IMR-90 (cell line): ENCODE measurements around the gene ACTBL2. TPM values are rescaled to one million over a fixed set of nuclear protein-coding genes. Genes with fewer than 3 reads are reported as not detected.

Experiments used
- ATAC-seq: fragments of 200-7000 bp; cut with Tn5 transposase; 2 replicates; pipeline ENCODE4 v1.9.1; 2020; ENCODE audit warnings: low read depth, mild to moderate bottlenecking, moderate library complexity
- BruUV-seq: library from RNA; stranded (reverse); fragments of 400-500 nt; replicated peaks from 2 replicates; lab custom pipeline; 2021; lab: Mats Ljungman, UMichigan
- CTCF ChIA-PET: fragments of 300-600 bp; formaldehyde crosslinking; extraction: SDS; loops from one replicate; lab custom pipeline; 2021; ENCODE audit warnings: antibody characterized with exemption; lab: Yijun Ruan, JAX
- POLR2A ChIA-PET: fragments of 300-600 bp; sonication (Branson Sonifier 250); formaldehyde crosslinking; loops from one replicate; lab custom pipeline; 2022; ENCODE audit warnings: antibody characterized with exemption; ENCODE audit not compliant: unreplicated experiment; lab: Charles Lee
- DNase-seq: peaks from one replicate; pipeline ENCODE4 v3.0.0; 2013
- H2AFZ ChIP-seq: replicated peaks from 2 replicates; pipeline ENCODE3; 2013; ENCODE audit warnings: low read length, mild to moderate bottlenecking; ENCODE audit not compliant: poor library complexity
- H2AK5ac ChIP-seq: 2 replicates; pipeline ENCODE4 v1.6.1; 2013; ENCODE audit warnings: low read depth, low read length, inconsistent platforms
- H2AK9ac ChIP-seq: replicated peaks from 2 replicates; pipeline ENCODE3; 2013; ENCODE audit warnings: mild to moderate bottlenecking, low read depth, low read length, moderate library complexity; ENCODE audit not compliant: poor library complexity
- H2BK120ac ChIP-seq: 2 replicates; pipeline ENCODE4 v1.6.1; 2013; ENCODE audit warnings: low read depth, low read length, inconsistent platforms
- H2BK15ac ChIP-seq: 3 replicates; pipeline ENCODE4 v1.6.1; 2013; ENCODE audit warnings: low read depth, low read length, inconsistent platforms
- H2BK20ac ChIP-seq: 2 replicates; pipeline ENCODE4 v1.6.1; 2013; ENCODE audit warnings: low read depth, mild to moderate bottlenecking, inconsistent platforms, low read length, moderate library complexity
- H2BK5ac ChIP-seq: 2 replicates; pipeline ENCODE4 v1.6.1; 2013; ENCODE audit warnings: mild to moderate bottlenecking, low read depth, low read length, inconsistent platforms; ENCODE audit not compliant: poor library complexity, severe bottlenecking
- H3K14ac ChIP-seq: replicated peaks from 2 replicates; pipeline ENCODE4 v1.6.1; 2013; ENCODE audit warnings: low read depth, low read length, inconsistent platforms
- H3K18ac ChIP-seq: 2 replicates; pipeline ENCODE4 v1.6.1; 2013; ENCODE audit warnings: low read depth, low read length, control low read depth
- H3K23ac ChIP-seq: 2 replicates; pipeline ENCODE4 v1.6.1; 2013; ENCODE audit warnings: low read depth, low read length, inconsistent platforms
- H3K27ac ChIP-seq: 2 replicates; pipeline ENCODE4 v1.5.1; 2013; ENCODE audit warnings: mild to moderate bottlenecking, control low read depth, low read length; ENCODE audit not compliant: insufficient read depth
- H3K27me3 ChIP-seq: 2 replicates; pipeline ENCODE4 v1.6.1; 2013; ENCODE audit warnings: low read length; ENCODE audit not compliant: control insufficient read depth, insufficient read depth
- H3K36me3 ChIP-seq: 2 replicates; pipeline ENCODE4 v1.6.1; 2013; ENCODE audit warnings: low read length, mixed read lengths; ENCODE audit not compliant: control insufficient read depth, insufficient read depth
- H3K4ac ChIP-seq: 2 replicates; pipeline ENCODE4 v1.6.1; 2013; ENCODE audit warnings: low read depth, low read length, inconsistent platforms
- H3K4me1 ChIP-seq: 2 replicates; pipeline ENCODE4 v1.6.1; 2013; ENCODE audit warnings: low read length, mixed read lengths; ENCODE audit not compliant: control insufficient read depth, insufficient read depth
- H3K4me2 ChIP-seq: 2 replicates; pipeline ENCODE4 v1.6.1; 2013; ENCODE audit warnings: low read depth, mild to moderate bottlenecking, control low read depth, low read length, moderate library complexity
- H3K4me3 ChIP-seq: 2 replicates; pipeline ENCODE4 v1.5.1; 2013; ENCODE audit warnings: low read depth, mild to moderate bottlenecking, control low read depth, low read length, moderate library complexity; ENCODE audit not compliant: insufficient read depth
- H3K56ac ChIP-seq: 2 replicates; pipeline ENCODE4 v1.6.1; 2013; ENCODE audit warnings: low read length, inconsistent platforms; ENCODE audit not compliant: insufficient read depth; ENCODE audit errors: extremely low read depth
- H3K79me1 ChIP-seq, 2 experiments: 2 replicates each; pipeline ENCODE4 v1.6.1; 2013; ENCODE audit warnings: low read length in 2 of 2, inconsistent platforms in 1 of 2, low read depth in 1 of 2
- H3K9ac ChIP-seq: 2 replicates; pipeline ENCODE4 v1.6.1; 2013; ENCODE audit warnings: low read depth, low read length, control low read depth
- H3K9me1 ChIP-seq: 2 replicates; pipeline ENCODE4 v1.6.1; 2013; ENCODE audit warnings: low read length, inconsistent platforms; ENCODE audit not compliant: insufficient read depth
- H3K9me3 ChIP-seq: 2 replicates; pipeline ENCODE4 v1.6.1; 2013; ENCODE audit warnings: low read length; ENCODE audit not compliant: control insufficient read depth, insufficient read depth
- H4K20me1 ChIP-seq: 2 replicates; pipeline ENCODE4 v1.6.1; 2013; ENCODE audit warnings: low read length, inconsistent platforms; ENCODE audit not compliant: insufficient read depth
- H4K5ac ChIP-seq: 2 replicates; pipeline ENCODE4 v1.6.1; 2013; ENCODE audit warnings: mild to moderate bottlenecking, low read depth, low read length, control low read depth
- H4K8ac ChIP-seq, 2 experiments: 2 replicates each; pipeline ENCODE4 v1.6.1; 2013; ENCODE audit warnings: low read depth in 2 of 2, low read length in 2 of 2, control low read depth in 1 of 2, inconsistent platforms in 1 of 2
- H4K91ac ChIP-seq: 2 replicates; pipeline ENCODE4 v1.6.1; 2013; ENCODE audit warnings: low read depth, low read length, inconsistent platforms; ENCODE audit not compliant: insufficient read depth
- CEBPB ChIP-seq: IDR thresholded peaks from 2 replicates; pipeline ENCODE4 v1.6.1; 2012; ENCODE audit warnings: low read depth, low read length, improper control_type of control experiment
- MAFK ChIP-seq: IDR thresholded peaks from 2 replicates; pipeline ENCODE4 v1.6.1; 2012; ENCODE audit warnings: low read depth, low read length, improper control_type of control experiment
- WGBS, 2 experiments: methylation state at CpG; one replicate each; pipeline versions ENCODE4 v1.1.5 to v1.1.7; 2013; ENCODE audit warnings: missing lambda C conversion rate in 2 of 2; ENCODE audit not compliant: insufficient read length in 1 of 2; ENCODE audit errors: extremely low coverage in 2 of 2; 5-methylcytosine and 5-hydroxymethylcytosine counted together
- dilution Hi-C: fragments of 300-500 bp; cut with HindIII; formaldehyde crosslinking; loops from one replicate; pipeline ENCODE4 v1.14.3; 2018; ENCODE audit warnings: low sequenced_read_pairs; ENCODE audit not compliant: unreplicated experiment
- in situ Hi-C: fragments of 300-500 bp; cut with MboI; formaldehyde crosslinking; loops from 3 replicates; pipeline ENCODE4 v1.14.3; 2019; ENCODE audit warnings: low sequenced_read_pairs, inconsistent platforms, mixed read lengths
- intact Hi-C: fragments of 100-400 bp; cut with micrococcal nuclease; formaldehyde crosslinking; loops from 2 replicates; pipeline ENCODE4 v1.10.0; 2022
- polyA plus RNA-seq, 3 experiments: library from polyadenylated mRNA; depleted of rRNA; stranded (reverse); fragments of >200 nt; gene quantifications; 2 replicates each; pipeline ENCODE4 v1.2.3, GENCODE V29; 2012; ENCODE audit warnings: low replicate concordance in 1 of 3
- total RNA-seq: library from RNA; depleted of rRNA; stranded (reverse); fragments of >200 nt; gene quantifications from 2 replicates; pipeline ENCODE4 v1.2.3, GENCODE V29; 2012

ACTBL2 gene
- total and polyA plus RNA-seq, 2 of the 4 experiments (the other 2 are of a cell fraction), result 0.29 to 1.6 TPM

GRCh38 chr5:57505272-57506200, 22.9 kb upstream of the ACTBL2 start:
- in situ Hi-C loops, result loop anchor here (10.0 kb wide), 2 partner anchors 379 to 959 kb away; partner anchors contain the start of gene PLK2
- H3K14ac ChIP-seq, result peak overlapping the region; percentile 68
- H2BK5ac ChIP-seq, result no peak overlapping the region
- peak overlapping the region; percentile 11; the same call in 1 of the 2 replicates for H2BK120ac ChIP-seq
- H4K91ac ChIP-seq, result 0 out of 2 replicates have a peak overlapping the region, but pooled peaks have one; percentile 6
- 0 out of 2 replicates have a peak overlapping the region, but pooled peaks have one; percentile 57 for H4K5ac ChIP-seq
- ChIA-PET CTCF (interaction anchor here (0.6 kb wide), 1 partner anchor 145 kb away, joined by 3 read pairs; no protein-coding TSS in a partner anchor), POLR2A (no interaction called here)
- H3K4me2 ChIP-seq, result no peak overlapping the region
- peak overlapping the region; percentile 48 for H2AFZ ChIP-seq
- TF ChIP-seq CEBPB, result no peak
- peak; percentile 40; the same call in 1 of the 2 replicates for TF ChIP-seq MAFK
- H4K20me1 ChIP-seq, result no peaks in the 10 kb centered on the region
- peak overlapping the region; percentile 49; the same call in 1 of the 2 replicates for H2AK5ac ChIP-seq
- no peaks in the 10 kb centered on the region for H3K36me3 ChIP-seq
- no peak overlapping the region for H3K4ac ChIP-seq
- no peaks in the 10 kb centered on the region for H3K27me3 ChIP-seq
- DNase-seq, result peak; percentile 42
- no peak overlapping the region for H3K9ac ChIP-seq
- no peak for ATAC-seq
- H3K56ac ChIP-seq, result no peak overlapping the region
- 0 out of 2 replicates have a peak overlapping the region, but pooled peaks have one; percentile 71 for H3K23ac ChIP-seq
- H3K79me1 ChIP-seq, result no peaks in the 10 kb centered on the region
- no peak overlapping the region for H3K4me3 ChIP-seq
- BruUV-seq, result no TSS peak
- peak overlapping the region; percentile 48; the same call in 1 of the 2 replicates for H3K18ac ChIP-seq
- 0 out of 3 replicates have a peak overlapping the region, but pooled peaks have one; percentile 42 for H2BK15ac ChIP-seq
- peaks cover 5% of the 10 kb centered on the region; the same call in 1 of the 2 replicates for H3K9me1 ChIP-seq
- dilution Hi-C loops, result no loop called here
- intact Hi-C loops, result loop anchor here (5.0 kb wide), 2 partner anchors 57 to 107 kb away; no protein-coding TSS in a partner anchor
- 0 out of 4 replicates have a peak overlapping the region, but pooled peaks of 1 of the 2 experiments have one; percentile 22 for H4K8ac ChIP-seq
- H2BK20ac ChIP-seq, result peak overlapping the region; percentile 53; the same call in 1 of the 2 replicates
- H3K9me3 ChIP-seq, result no peaks in the 10 kb centered on the region
- no peak overlapping the region for H3K27ac ChIP-seq
- no CpG with 5 or more reads among the region's 5 CpGs for WGBS, 2 experiments
- H3K4me1 ChIP-seq, result peaks cover 8% of the 10 kb centered on the region
- peak overlapping the region; percentile 20 for H2AK9ac ChIP-seq
